Measurements from ENCODE around the gene ERBB4. TPM values are rescaled to one million over a fixed set of nuclear protein-coding genes. Genes with fewer than 3 reads are reported as not detected.
"Not testable (repeated sequence)": the region's sequence is repeated elsewhere in the genome, so short reads cannot be mapped to it uniquely, and the experiment has no call there.

Gene ERBB4
- total RNA-seq, 1 donor from 2014 or later, result 1.2 TPM

GRCh38 chr2:211609127-211609526 is 929.5 kb downstream of the ERBB4 start:
- Histone ChIP-seq H4K20me1 (ENCODE audit: insufficient read depth, low read length) (no peaks in the 10 kb centered on the region), H3K9ac (ENCODE audit: low read length) (no peak overlapping the region), H3K27ac (ENCODE audit: low read depth, low read length) (no peak overlapping the region), H3K4me1 (ENCODE audit: insufficient read depth, low read length) (no peaks in the 10 kb centered on the region), H3K9me3 (ENCODE audit: insufficient read depth, low read depth, low read length) (no peaks in the 10 kb centered on the region), H3K36me3 (ENCODE audit: insufficient read depth, low read length) (no peaks in the 10 kb centered on the region), H3K79me2 (ENCODE audit: insufficient read depth, low read length) (no peaks in the 10 kb centered on the region), H3K4me2 (ENCODE audit: low read length) (no peak overlapping the region), H3K4me3 (ENCODE audit: insufficient read depth, low read depth, low read length) (no peak overlapping the region), H3K27me3 (ENCODE audit: insufficient read depth, low read length) (no peaks in the 10 kb centered on the region), H2AFZ (ENCODE audit: low read depth, low read length) (no peak overlapping the region)
- FAIRE-seq, result no peak
- H3K36me3 Mint-ChIP-seq (ENCODE audit: low read depth, unreplicated experiment), result no peaks in the 10 kb centered on the region
- H3K27me3 Mint-ChIP-seq (ENCODE audit: low read depth, unreplicated experiment), result no peaks in the 10 kb centered on the region
- TF ChIP-seq EZH2 (IDR thresholded peaks at IDR 0.05; ENCODE audit: insufficient read depth, low read length) (no peak), CTCF (IDR thresholded peaks at IDR 0.05; ENCODE audit: insufficient read depth, low read depth, low read length) (no peak)
- no peak overlapping the region for H3K4me3 Mint-ChIP-seq (ENCODE audit: unreplicated experiment)
- no peaks in the 10 kb centered on the region for H3K9me3 Mint-ChIP-seq (ENCODE audit: unreplicated experiment)
- peaks cover 6% of the 10 kb centered on the region for H3K4me1 Mint-ChIP-seq (ENCODE audit: low read depth, unreplicated experiment)
- DNase-seq (ENCODE audit: low read depth), result no peak
- peak overlapping the region; percentile 12 for H3K27ac Mint-ChIP-seq (ENCODE audit: unreplicated experiment)

- FAIRE-seq (no peak), DNase-seq (ENCODE audit: low read depth) (no peak)
- Histone ChIP-seq H3K27ac (ENCODE audit: low read depth, low read length) (no peak overlapping the region), H3K36me3 (ENCODE audit: insufficient read depth, low read length) (no peaks in the 10 kb centered on the region), H3K4me1 (ENCODE audit: insufficient read depth, low read length) (no peaks in the 10 kb centered on the region), H3K79me2 (ENCODE audit: insufficient read depth, low read length) (no peaks in the 10 kb centered on the region), H3K9me3 (ENCODE audit: insufficient read depth, low read depth, low read length) (no peaks in the 10 kb centered on the region), H3K4me3 (ENCODE audit: insufficient read depth, low read depth, low read length) (no peak overlapping the region), H2AFZ (ENCODE audit: low read depth, low read length) (no peak overlapping the region), H3K4me2 (ENCODE audit: low read length) (no peak overlapping the region), H4K20me1 (ENCODE audit: insufficient read depth, low read length) (no peaks in the 10 kb centered on the region), H3K9ac (ENCODE audit: low read length) (no peak overlapping the region), H3K27me3 (ENCODE audit: insufficient read depth, low read length) (no peaks in the 10 kb centered on the region)
- Mint-ChIP-seq H3K36me3 (ENCODE audit: low read depth, unreplicated experiment) (no peaks in the 10 kb centered on the region), H3K27ac (ENCODE audit: unreplicated experiment) (no peak overlapping the region), H3K4me3 (ENCODE audit: unreplicated experiment) (no peak overlapping the region), H3K4me1 (ENCODE audit: low read depth, unreplicated experiment) (no peaks in the 10 kb centered on the region), H3K27me3 (ENCODE audit: low read depth, unreplicated experiment) (no peaks in the 10 kb centered on the region), H3K9me3 (ENCODE audit: unreplicated experiment) (peaks cover 7% of the 10 kb centered on the region)
- TF ChIP-seq CTCF (IDR thresholded peaks at IDR 0.05; ENCODE audit: insufficient read depth, low read depth, low read length) (no peak), EZH2 (IDR thresholded peaks at IDR 0.05; ENCODE audit: insufficient read depth, low read length) (no peak)
Observed at GRCh38 chr2:211599146-211599545, 939.5 kb downstream of the ERBB4 start.

GRCh38 chr2:211598238-211598637 is 940.4 kb downstream of the ERBB4 start:
- no peaks in the 10 kb centered on the region for H3K4me1 Mint-ChIP-seq (ENCODE audit: low read depth, unreplicated experiment)
- H3K9me3 ChIP-seq (ENCODE audit: insufficient read depth, low read depth, low read length), result no peaks in the 10 kb centered on the region
- H3K9me3 Mint-ChIP-seq (ENCODE audit: unreplicated experiment), result peaks cover 7% of the 10 kb centered on the region
- H3K27me3 ChIP-seq (ENCODE audit: insufficient read depth, low read length), result no peaks in the 10 kb centered on the region
- no peaks in the 10 kb centered on the region for H3K27me3 Mint-ChIP-seq (ENCODE audit: low read depth, unreplicated experiment)
- no peaks in the 10 kb centered on the region for H3K79me2 ChIP-seq (ENCODE audit: insufficient read depth, low read length)
- no peaks in the 10 kb centered on the region for H3K36me3 ChIP-seq (ENCODE audit: insufficient read depth, low read length)
- H2AFZ ChIP-seq (ENCODE audit: low read depth, low read length), result no peak overlapping the region
- H4K20me1 ChIP-seq (ENCODE audit: insufficient read depth, low read length), result no peaks in the 10 kb centered on the region
- no peaks in the 10 kb centered on the region for H3K4me1 ChIP-seq (ENCODE audit: insufficient read depth, low read length)
- H3K4me3 ChIP-seq (ENCODE audit: insufficient read depth, low read depth, low read length), result no peak overlapping the region
- no peak overlapping the region for H3K4me2 ChIP-seq (ENCODE audit: low read length)
- DNase-seq (ENCODE audit: low read depth) (peak; percentile 3), FAIRE-seq (no peak)
- no peak overlapping the region for H3K4me3 Mint-ChIP-seq (ENCODE audit: unreplicated experiment)
- no peaks in the 10 kb centered on the region for H3K36me3 Mint-ChIP-seq (ENCODE audit: low read depth, unreplicated experiment)
- H3K27ac Mint-ChIP-seq (ENCODE audit: unreplicated experiment), result no peak overlapping the region
- TF ChIP-seq CTCF (IDR thresholded peaks at IDR 0.05; ENCODE audit: insufficient read depth, low read depth, low read length) (no peak), EZH2 (IDR thresholded peaks at IDR 0.05; ENCODE audit: insufficient read depth, low read length) (no peak)
- H3K27ac ChIP-seq (ENCODE audit: low read depth, low read length), result no peak overlapping the region
- no peak overlapping the region for H3K9ac ChIP-seq (ENCODE audit: low read length)

GRCh38 chr2:211592006-211592405 is 946.6 kb downstream of the ERBB4 start:
- not testable (repeated sequence) for FAIRE-seq; H3K79me2 ChIP-seq (ENCODE audit: insufficient read depth, low read length); H4K20me1 ChIP-seq (ENCODE audit: insufficient read depth, low read length); H3K4me1 ChIP-seq (ENCODE audit: insufficient read depth, low read length); H3K9ac ChIP-seq (ENCODE audit: low read length); H3K27me3 ChIP-seq (ENCODE audit: insufficient read depth, low read length); H3K36me3 ChIP-seq (ENCODE audit: insufficient read depth, low read length); H3K36me3 Mint-ChIP-seq (ENCODE audit: low read depth, unreplicated experiment); H3K4me2 ChIP-seq (ENCODE audit: low read length); H3K4me3 ChIP-seq (ENCODE audit: insufficient read depth, low read depth, low read length); H3K9me3 ChIP-seq (ENCODE audit: insufficient read depth, low read depth, low read length); H3K9me3 Mint-ChIP-seq (ENCODE audit: unreplicated experiment); H3K27me3 Mint-ChIP-seq (ENCODE audit: low read depth, unreplicated experiment); H3K4me3 Mint-ChIP-seq (ENCODE audit: unreplicated experiment); H3K27ac ChIP-seq (ENCODE audit: low read depth, low read length); DNase-seq (ENCODE audit: low read depth); H3K27ac Mint-ChIP-seq (ENCODE audit: unreplicated experiment); H2AFZ ChIP-seq (ENCODE audit: low read depth, low read length); H3K4me1 Mint-ChIP-seq (ENCODE audit: low read depth, unreplicated experiment)

Measured in astrocyte (in vitro differentiated cells and primary cell).